HG03565 (cell line): ENCODE data around the gene SMG7.

ENCODE experiments used
- ATAC-seq: cut with Tn5 transposase; IDR thresholded peaks from one replicate; pipeline ENCODE4 v1.9.1; 2021; ENCODE audit warnings: mild to moderate bottlenecking, moderate library complexity; ENCODE audit not compliant: unreplicated experiment

The SMG7 gene

GRCh38 chr1:183589384-183589783, 117.1 kb downstream of the SMG7 start:
- ATAC-seq = no peak

DNA sequence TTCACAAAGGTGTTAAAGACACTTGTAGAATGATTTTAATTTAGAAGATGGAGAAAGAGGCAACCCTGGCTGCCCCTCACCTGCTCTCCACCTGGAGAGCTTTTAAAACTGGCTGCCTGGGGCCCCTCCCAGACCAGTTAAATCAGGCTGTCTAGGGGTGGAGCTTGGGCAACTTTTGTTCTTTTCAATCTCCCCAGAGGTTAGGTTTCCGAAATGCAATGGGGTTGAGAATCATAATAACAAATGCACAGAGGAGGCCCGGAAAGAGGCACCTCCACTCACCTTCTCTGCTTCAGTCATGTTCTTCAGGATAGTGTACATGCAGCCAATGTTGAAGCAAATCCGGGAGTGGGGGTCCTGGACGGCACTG, 117.6 kb downstream of the SMG7 start:
- no peak for ATAC-seq

GRCh38 chr1:183590244-183591191, 118.2 kb downstream of the SMG7 start, which contains the start of gene NCF2:
TSS of gene NCF2 (minus strand) at chr1:183590459. CDS start at chr1:183590329, 130 bp downstream.
- ATAC-seq = peak; percentile 70

DNA sequence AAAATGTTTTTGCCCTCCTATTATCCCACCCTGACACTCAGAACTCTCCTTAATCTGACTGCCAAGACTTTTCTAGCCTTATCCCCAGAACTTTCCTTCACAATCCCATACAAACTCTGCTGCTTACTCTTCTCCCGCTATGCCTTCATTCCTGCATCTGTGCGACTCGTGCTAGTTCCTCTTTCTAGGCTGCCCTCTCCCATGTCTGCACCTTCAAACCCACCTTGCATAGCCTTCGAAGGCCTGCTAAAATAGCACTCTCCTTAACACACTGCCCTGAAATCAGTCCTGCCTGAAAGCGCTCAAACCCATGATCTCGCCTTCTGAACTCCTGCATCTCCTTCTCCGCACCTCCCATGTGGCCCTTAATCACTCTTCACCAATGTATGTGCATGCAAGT, 120.4 kb downstream of the SMG7 start:
- ATAC-seq = no peak

DNA sequence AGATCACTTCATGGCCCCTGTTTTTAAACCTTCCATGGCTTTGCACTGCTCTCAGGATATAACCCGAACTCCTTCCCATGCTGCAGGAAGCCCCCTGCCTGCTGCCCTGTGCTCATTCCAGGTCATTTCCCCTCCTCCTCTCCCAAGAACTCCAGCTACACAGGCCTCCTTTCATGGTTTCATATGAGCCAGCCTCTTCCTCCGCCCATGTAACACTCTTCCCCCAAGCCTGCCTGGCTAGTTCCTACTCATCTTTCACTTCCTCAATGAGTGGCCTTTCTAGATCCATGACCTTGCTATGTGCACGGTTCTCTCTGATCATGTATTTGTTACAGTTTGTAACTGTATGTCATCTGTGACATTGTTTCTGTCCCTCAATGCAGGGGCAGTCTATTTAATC, 121.1 kb downstream of the SMG7 start:
- ATAC-seq = peak; percentile 43

DNA sequence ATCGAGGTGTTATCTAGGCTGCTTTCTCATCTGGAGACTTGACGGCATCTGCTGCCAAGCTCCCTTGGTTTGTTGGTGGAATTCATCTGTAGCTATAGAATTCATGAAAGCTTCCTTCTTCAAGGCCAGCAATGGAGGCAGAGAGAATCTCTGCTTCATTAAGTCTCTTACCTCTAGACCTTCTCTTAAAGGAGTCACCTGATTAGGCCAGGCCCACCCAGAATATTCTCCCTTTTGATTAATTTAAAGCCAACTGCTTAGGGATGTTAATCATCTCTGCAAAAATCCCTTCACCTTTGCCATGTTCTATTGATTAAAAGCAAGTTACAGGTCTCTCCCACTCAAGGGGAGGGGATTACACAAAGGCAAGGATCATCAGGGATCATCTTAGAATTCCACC, 123.2 kb downstream of the SMG7 start:
- no peak for ATAC-seq

GRCh38 chr1:183596500-183596899, 124.2 kb downstream of the SMG7 start:
- ATAC-seq = no peak

- no peak for ATAC-seq
Measured at GRCh38 chr1:183597656-183598347, 125.5 kb downstream of the SMG7 start.

DNA sequence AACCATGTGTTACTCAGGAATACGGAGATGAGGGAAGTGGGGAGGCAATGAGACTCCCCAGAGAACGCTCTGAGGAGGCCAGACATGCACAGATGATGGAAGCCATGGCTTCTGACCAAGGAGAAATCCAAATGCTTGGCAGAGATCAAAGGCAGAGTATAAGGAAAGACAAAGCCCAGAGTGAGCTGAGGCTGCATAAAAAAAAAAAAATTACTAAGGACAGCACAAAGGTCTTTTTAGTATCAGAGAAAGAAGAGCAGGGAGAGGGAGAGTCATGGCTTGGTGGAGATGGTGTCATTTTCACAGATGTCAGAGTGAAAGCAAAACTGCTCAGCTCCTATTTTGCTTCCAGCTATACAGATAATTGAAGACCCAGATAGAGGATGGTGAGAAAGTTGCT, 126.1 kb downstream of the SMG7 start:
- ATAC-seq = peak; percentile 45

- ATAC-seq = no peak
Measured at GRCh38 chr1:183600136-183600535, 127.8 kb downstream of the SMG7 start.

DNA sequence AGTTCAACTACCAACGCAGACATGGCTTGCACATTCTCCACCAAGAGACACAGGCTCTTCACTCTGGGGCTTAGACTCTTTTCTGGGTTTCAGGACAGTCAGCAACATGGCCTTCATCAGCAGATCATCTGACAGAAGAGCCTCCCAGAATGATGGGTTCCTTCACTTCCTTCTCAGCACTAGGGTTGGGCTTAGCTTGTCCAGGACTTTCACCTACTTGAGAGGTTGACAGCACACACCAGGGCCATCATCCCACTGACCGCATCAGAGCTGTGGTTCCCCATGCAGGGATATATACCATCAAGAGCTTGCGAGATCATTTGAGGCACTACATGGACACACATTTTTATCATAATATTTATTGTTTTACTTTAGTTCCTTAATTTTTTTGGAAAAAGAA, 128.3 kb downstream of the SMG7 start:
- no peak for ATAC-seq

DNA sequence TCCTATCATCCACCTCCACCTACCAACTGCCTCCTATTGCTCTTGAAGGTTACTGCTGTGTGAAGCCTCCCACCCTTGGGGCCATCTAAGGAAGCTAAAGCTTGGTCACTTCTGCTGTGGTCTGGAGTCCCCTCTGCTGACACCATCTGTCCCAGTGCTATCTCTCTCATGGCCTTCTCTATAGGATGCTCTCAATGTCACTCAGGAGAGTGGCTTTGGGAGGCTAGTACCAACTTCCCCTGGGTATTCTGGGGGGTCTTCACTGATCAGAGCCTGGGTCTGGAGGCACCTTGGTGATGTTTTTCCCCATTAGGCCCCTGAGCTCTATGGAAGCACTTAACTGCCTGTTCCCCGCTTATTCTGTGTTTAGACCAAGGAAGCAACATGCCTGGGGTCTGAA, 130.2 kb downstream of the SMG7 start:
- ATAC-seq = no peak
